ENCODE data around the gene IFITM1.
"Not testable (repeated sequence)": the region's sequence is repeated elsewhere in the genome, so short reads cannot be mapped to it uniquely, and the experiment has no call there.

Gene IFITM1

GRCh38 chr11:350033-350722 lies 36.3 kb downstream of the IFITM1 start:
- not testable (repeated sequence) for DNase-seq

GRCh38 chr11:350723-351255 lies 36.9 kb downstream of the IFITM1 start:
- no peak for DNase-seq

GRCh38 chr11:351411-351810 lies 37.6 kb downstream of the IFITM1 start:
- DNase-seq: no peak

- DNase-seq: no peak
Observed at GRCh38 chr11:352456-353031, 38.7 kb downstream of the IFITM1 start.

GRCh38 chr11:353179-353873 lies 39.5 kb downstream of the IFITM1 start:
- no peak for DNase-seq

GRCh38 chr11:355581-356458 lies 42.0 kb downstream of the IFITM1 start:
- no peak for DNase-seq

- no peak for DNase-seq
Observed at GRCh38 chr11:356610-357009, 42.8 kb downstream of the IFITM1 start.

- no peak for DNase-seq
Observed at GRCh38 chr11:357582-357981, 43.7 kb downstream of the IFITM1 start.

GRCh38 chr11:358129-358800 lies 44.4 kb downstream of the IFITM1 start:
- no peak for DNase-seq

- no peak for DNase-seq
Observed at GRCh38 chr11:359181-359714, 45.4 kb downstream of the IFITM1 start.

GRCh38 chr11:360326-361280 lies 46.8 kb downstream of the IFITM1 start:
- DNase-seq: no peak

- no peak for DNase-seq
Observed at GRCh38 chr11:362642-363442, 49.0 kb downstream of the IFITM1 start.

GRCh38 chr11:363443-363805 lies 49.6 kb downstream of the IFITM1 start:
- DNase-seq: not testable (repeated sequence)

GRCh38 chr11:363948-364761 lies 50.3 kb downstream of the IFITM1 start:
- no peak for DNase-seq
